GM23338 (cell line): ENCODE results near the gene ATP1B3. TPM values are rescaled to one million over a fixed set of nuclear protein-coding genes. Genes with fewer than 3 reads are reported as not detected.

Experiments used
- ATAC-seq: fragments of 200-7000 bp; cut with Tn5 transposase; 3 replicates; pipeline ENCODE4 v1.9.1; 2020
- DNase-seq: peaks from one replicate; pipeline ENCODE4 v3.0.0-alpha.2; 2015; ENCODE audit warnings: low spot score
- H2AFZ ChIP-seq: fragments of 200-600 bp; sonication (generic); 2 replicates; pipeline ENCODE4 v1.8.0; 2016; ENCODE audit warnings: antibody characterized with exemption, mild to moderate bottlenecking, moderate library complexity
- H3F3A ChIP-seq: fragments of 200-600 bp; sonication (generic); replicated peaks from 2 replicates; pipeline ENCODE4 v1.8.0; 2017; ENCODE audit warnings: antibody characterized with exemption, mixed run types, low read depth
- H3K27ac ChIP-seq: fragments of 200-600 bp; sonication (generic); 2 replicates; pipeline ENCODE4 v1.6.1; 2016; ENCODE audit warnings: low read depth
- H3K27me3 ChIP-seq: fragments of 200-600 bp; sonication (generic); 2 replicates; pipeline ENCODE4 v1.8.0; 2016; ENCODE audit warnings: mild to moderate bottlenecking, mixed run types, moderate library complexity; ENCODE audit not compliant: insufficient read depth
- H3K36me3 ChIP-seq: fragments of 200-600 bp; sonication (generic); 2 replicates; pipeline ENCODE4 v1.8.0; 2016; ENCODE audit warnings: mild to moderate bottlenecking; ENCODE audit not compliant: insufficient read depth
- H3K4me1 ChIP-seq: fragments of 200-600 bp; sonication (generic); 2 replicates; pipeline ENCODE4 v1.8.0; 2016; ENCODE audit warnings: mild to moderate bottlenecking, moderate library complexity; ENCODE audit not compliant: insufficient read depth
- H3K4me2 ChIP-seq: fragments of 200-600 bp; sonication (generic); 2 replicates; pipeline ENCODE4 v1.7.1; 2017; ENCODE audit warnings: mixed run types
- H3K4me3 ChIP-seq: fragments of 200-600 bp; sonication (generic); 2 replicates; pipeline ENCODE4 v1.6.1; 2016; ENCODE audit warnings: mixed run types
- H3K79me2 ChIP-seq: fragments of 200-600 bp; sonication (generic); replicated peaks from 2 replicates; pipeline ENCODE4 v1.8.0; 2017; ENCODE audit warnings: mild to moderate bottlenecking; ENCODE audit not compliant: insufficient read depth
- H3K9me2 ChIP-seq: fragments of 200-600 bp; sonication (generic); 2 replicates; pipeline ENCODE4 v1.8.0; 2017; ENCODE audit not compliant: insufficient read depth
- H4K20me1 ChIP-seq: fragments of 200-600 bp; sonication (generic); replicated peaks from 2 replicates; pipeline ENCODE4 v1.8.0; 2017; ENCODE audit warnings: mild to moderate bottlenecking; ENCODE audit not compliant: insufficient read depth
- H3K27ac Mint-ChIP-seq: 2 replicates; pipeline ENCODE4 v1.8.0; 2020; ENCODE audit warnings: inconsistent platforms, mild to moderate bottlenecking, moderate library complexity, mixed read lengths
- H3K27me3 Mint-ChIP-seq: 3 replicates; pipeline ENCODE4 v1.8.0; 2022; ENCODE audit warnings: low read depth, mild to moderate bottlenecking, moderate library complexity, mixed read lengths, inconsistent platforms; ENCODE audit not compliant: insufficient read depth, poor library complexity
- H3K36me3 Mint-ChIP-seq: 3 replicates; pipeline ENCODE4 v1.8.0; 2021; ENCODE audit warnings: low read depth, mild to moderate bottlenecking, inconsistent platforms, moderate library complexity, mixed read lengths
- H3K4me1 Mint-ChIP-seq: 3 replicates; pipeline ENCODE4 v1.8.0; 2020; ENCODE audit warnings: mild to moderate bottlenecking, inconsistent platforms, mixed read lengths
- H3K4me3 Mint-ChIP-seq: 3 replicates; pipeline ENCODE4 v1.8.0; 2021; ENCODE audit warnings: moderate library complexity, mild to moderate bottlenecking, inconsistent platforms, mixed read lengths
- H3K9me3 Mint-ChIP-seq: 3 replicates; pipeline ENCODE4 v1.8.0; 2020; ENCODE audit warnings: moderate library complexity, mild to moderate bottlenecking, inconsistent platforms, mixed read lengths
- CREB1 ChIP-seq: fragments of 250-450 bp; sonication (Bioruptor Pico); IDR thresholded peaks from 2 replicates; pipeline ENCODE4 v1.5.0; 2020; ENCODE audit warnings: low read depth, mild to moderate bottlenecking, moderate library complexity
- EZH2 ChIP-seq: fragments of 200-600 bp; sonication (generic); IDR thresholded peaks from one replicate; pipeline ENCODE4 v1.8.0; 2017; ENCODE audit warnings: antibody characterized with exemption, mild to moderate bottlenecking, low read depth; ENCODE audit not compliant: unreplicated experiment
- EZH2phosphoT487 ChIP-seq: fragments of 200-600 bp; sonication (generic); IDR thresholded peaks from one replicate; pipeline ENCODE4 v1.8.1; 2018; ENCODE audit warnings: antibody characterized with exemption; ENCODE audit not compliant: unreplicated experiment
- JUNB ChIP-seq: IDR thresholded peaks from one replicate; pipeline ENCODE4 v1.6.1; 2016; ENCODE audit warnings: antibody characterized with exemption; ENCODE audit not compliant: unreplicated experiment
- NANOG ChIP-seq: IDR thresholded peaks from 2 replicates; pipeline ENCODE4 v1.6.1; 2016; ENCODE audit warnings: antibody characterized with exemption, borderline replicate concordance
- POLR2AphosphoS5 ChIP-seq: IDR thresholded peaks from 2 replicates; pipeline ENCODE4 v1.6.1; 2016; ENCODE audit warnings: antibody characterized with exemption, low read depth
- STAT1 ChIP-seq: IDR thresholded peaks from one replicate; pipeline ENCODE4 v1.6.1; 2016; ENCODE audit warnings: antibody characterized with exemption; ENCODE audit not compliant: unreplicated experiment
- ZNF114 ChIP-seq: fragments of 250-450 bp; sonication (Bioruptor Pico); IDR thresholded peaks from 2 replicates; pipeline ENCODE4 v1.5.0; 2020; ENCODE audit warnings: mild to moderate bottlenecking, moderate library complexity
- ZNF331 ChIP-seq: fragments of 250-450 bp; sonication (Bioruptor Pico); IDR thresholded peaks from 2 replicates; pipeline ENCODE4 v1.5.0; 2020; ENCODE audit warnings: low read depth, mild to moderate bottlenecking, moderate library complexity
- polyA plus RNA-seq: library from polyadenylated mRNA; unstranded; fragments of >200 nt; fragmentation: Nextera tagmentation; extraction: Ambion mirVana; gene quantifications from 2 replicates; pipeline ENCODE4 v1.2.1, GENCODE V29; 2016
- total RNA-seq: library from RNA; depleted of rRNA; stranded (reverse); fragments of >200 nt; shearing (Covaris generic); gene quantifications from 2 replicates; pipeline ENCODE4 v1.2.3, GENCODE V29; 2014
- TF ChIP-seq, protein P1 (sequence below): IDR thresholded peaks from one replicate; pipeline ENCODE4 v1.6.1; 2018; ENCODE audit warnings: antibody characterized with exemption; ENCODE audit not compliant: unreplicated experiment
- TF ChIP-seq, protein P2 (sequence below), 2 experiments: fragments of 200-600 bp in 1 of 2; sonication (generic) in 1 of 2; conservative IDR thresholded peaks; 2 replicates each; pipeline versions ENCODE4 v1.5.1 to v1.6.1; 2016 to 2017; ENCODE audit warnings: antibody characterized with exemption in 2 of 2, low read depth in 2 of 2, mild to moderate bottlenecking in 2 of 2, moderate library complexity in 1 of 2
- TF ChIP-seq, protein P3 (sequence below): IDR thresholded peaks from 2 replicates; pipeline ENCODE4 v1.6.1; 2016; ENCODE audit warnings: antibody characterized with exemption
- TF ChIP-seq, protein P4 (sequence below): fragments of 250-450 bp; sonication (Bioruptor Pico); IDR thresholded peaks from 2 replicates; pipeline ENCODE4 v1.5.0; 2020; ENCODE audit warnings: mild to moderate bottlenecking, moderate library complexity

Gene ATP1B3
- total and polyA plus RNA-seq, 2 experiments from 2014 or later, result 135 to 315 TPM

DNA sequence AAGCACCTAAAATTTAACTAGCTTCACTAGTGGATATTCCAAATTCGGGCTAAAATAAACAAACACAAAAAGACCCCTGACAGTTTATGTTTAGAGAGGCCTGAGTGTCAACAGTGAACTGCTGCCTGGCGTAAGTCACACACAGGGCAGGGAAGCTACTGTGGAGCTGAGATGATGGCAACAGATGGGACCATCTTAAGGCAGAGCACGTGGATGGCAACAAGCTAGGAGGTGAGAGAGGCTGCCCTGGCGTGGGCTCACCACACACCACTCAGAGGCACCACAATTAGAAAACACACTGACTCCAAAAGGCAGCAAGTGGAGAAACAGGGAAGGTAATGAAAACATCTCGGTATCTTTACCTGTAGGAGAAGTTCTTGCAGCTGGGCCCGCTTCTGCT is 93.3 kb downstream of the ATP1B3 start:
- Mint-ChIP-seq H3K27me3 (peaks cover 2% of the 10 kb centered on the region), H3K27ac (no peak overlapping the region), H3K36me3 (peaks cover 50% of the 10 kb centered on the region), H3K9me3 (no peaks in the 10 kb centered on the region), H3K4me1 (no peaks in the 10 kb centered on the region), H3K4me3 (no peak overlapping the region)
- ATAC-seq, result no peak
- H3K27ac ChIP-seq, result no peak overlapping the region
- no peaks in the 10 kb centered on the region for H3K27me3 ChIP-seq
- H3K4me2 ChIP-seq, result no peak overlapping the region
- H3K4me1 ChIP-seq, result no peaks in the 10 kb centered on the region
- H3K9me2 ChIP-seq, result no peaks in the 10 kb centered on the region
- H3K79me2 ChIP-seq, result 0 out of 2 replicates have a peak, but pooled peaks cover 3% of the 10 kb centered on the region
- TF ChIP-seq ZNF114 (CRISPR knock-in tag) (no peak), STAT1 (no peak), CREB1 (CRISPR knock-in tag) (no peak), POLR2AphosphoS5 (no peak), NANOG (no peak), EZH2 (no peak), ZNF331 (CRISPR knock-in tag) (no peak), EZH2phosphoT487 (no peak), JUNB (no peak)
- TF ChIP-seq, protein P1, sequence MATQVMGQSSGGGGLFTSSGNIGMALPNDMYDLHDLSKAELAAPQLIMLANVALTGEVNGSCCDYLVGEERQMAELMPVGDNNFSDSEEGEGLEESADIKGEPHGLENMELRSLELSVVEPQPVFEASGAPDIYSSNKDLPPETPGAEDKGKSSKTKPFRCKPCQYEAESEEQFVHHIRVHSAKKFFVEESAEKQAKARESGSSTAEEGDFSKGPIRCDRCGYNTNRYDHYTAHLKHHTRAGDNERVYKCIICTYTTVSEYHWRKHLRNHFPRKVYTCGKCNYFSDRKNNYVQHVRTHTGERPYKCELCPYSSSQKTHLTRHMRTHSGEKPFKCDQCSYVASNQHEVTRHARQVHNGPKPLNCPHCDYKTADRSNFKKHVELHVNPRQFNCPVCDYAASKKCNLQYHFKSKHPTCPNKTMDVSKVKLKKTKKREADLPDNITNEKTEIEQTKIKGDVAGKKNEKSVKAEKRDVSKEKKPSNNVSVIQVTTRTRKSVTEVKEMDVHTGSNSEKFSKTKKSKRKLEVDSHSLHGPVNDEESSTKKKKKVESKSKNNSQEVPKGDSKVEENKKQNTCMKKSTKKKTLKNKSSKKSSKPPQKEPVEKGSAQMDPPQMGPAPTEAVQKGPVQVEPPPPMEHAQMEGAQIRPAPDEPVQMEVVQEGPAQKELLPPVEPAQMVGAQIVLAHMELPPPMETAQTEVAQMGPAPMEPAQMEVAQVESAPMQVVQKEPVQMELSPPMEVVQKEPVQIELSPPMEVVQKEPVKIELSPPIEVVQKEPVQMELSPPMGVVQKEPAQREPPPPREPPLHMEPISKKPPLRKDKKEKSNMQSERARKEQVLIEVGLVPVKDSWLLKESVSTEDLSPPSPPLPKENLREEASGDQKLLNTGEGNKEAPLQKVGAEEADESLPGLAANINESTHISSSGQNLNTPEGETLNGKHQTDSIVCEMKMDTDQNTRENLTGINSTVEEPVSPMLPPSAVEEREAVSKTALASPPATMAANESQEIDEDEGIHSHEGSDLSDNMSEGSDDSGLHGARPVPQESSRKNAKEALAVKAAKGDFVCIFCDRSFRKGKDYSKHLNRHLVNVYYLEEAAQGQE, result no peak
- TF ChIP-seq, protein P2, sequence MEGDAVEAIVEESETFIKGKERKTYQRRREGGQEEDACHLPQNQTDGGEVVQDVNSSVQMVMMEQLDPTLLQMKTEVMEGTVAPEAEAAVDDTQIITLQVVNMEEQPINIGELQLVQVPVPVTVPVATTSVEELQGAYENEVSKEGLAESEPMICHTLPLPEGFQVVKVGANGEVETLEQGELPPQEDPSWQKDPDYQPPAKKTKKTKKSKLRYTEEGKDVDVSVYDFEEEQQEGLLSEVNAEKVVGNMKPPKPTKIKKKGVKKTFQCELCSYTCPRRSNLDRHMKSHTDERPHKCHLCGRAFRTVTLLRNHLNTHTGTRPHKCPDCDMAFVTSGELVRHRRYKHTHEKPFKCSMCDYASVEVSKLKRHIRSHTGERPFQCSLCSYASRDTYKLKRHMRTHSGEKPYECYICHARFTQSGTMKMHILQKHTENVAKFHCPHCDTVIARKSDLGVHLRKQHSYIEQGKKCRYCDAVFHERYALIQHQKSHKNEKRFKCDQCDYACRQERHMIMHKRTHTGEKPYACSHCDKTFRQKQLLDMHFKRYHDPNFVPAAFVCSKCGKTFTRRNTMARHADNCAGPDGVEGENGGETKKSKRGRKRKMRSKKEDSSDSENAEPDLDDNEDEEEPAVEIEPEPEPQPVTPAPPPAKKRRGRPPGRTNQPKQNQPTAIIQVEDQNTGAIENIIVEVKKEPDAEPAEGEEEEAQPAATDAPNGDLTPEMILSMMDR (conservative IDR thresholded peaks at IDR 0.05; ENCODE audit: low read depth in 2 of 2), result no peak
- TF ChIP-seq, protein P3, sequence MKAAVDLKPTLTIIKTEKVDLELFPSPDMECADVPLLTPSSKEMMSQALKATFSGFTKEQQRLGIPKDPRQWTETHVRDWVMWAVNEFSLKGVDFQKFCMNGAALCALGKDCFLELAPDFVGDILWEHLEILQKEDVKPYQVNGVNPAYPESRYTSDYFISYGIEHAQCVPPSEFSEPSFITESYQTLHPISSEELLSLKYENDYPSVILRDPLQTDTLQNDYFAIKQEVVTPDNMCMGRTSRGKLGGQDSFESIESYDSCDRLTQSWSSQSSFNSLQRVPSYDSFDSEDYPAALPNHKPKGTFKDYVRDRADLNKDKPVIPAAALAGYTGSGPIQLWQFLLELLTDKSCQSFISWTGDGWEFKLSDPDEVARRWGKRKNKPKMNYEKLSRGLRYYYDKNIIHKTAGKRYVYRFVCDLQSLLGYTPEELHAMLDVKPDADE, result no peak
- TF ChIP-seq, protein P4, sequence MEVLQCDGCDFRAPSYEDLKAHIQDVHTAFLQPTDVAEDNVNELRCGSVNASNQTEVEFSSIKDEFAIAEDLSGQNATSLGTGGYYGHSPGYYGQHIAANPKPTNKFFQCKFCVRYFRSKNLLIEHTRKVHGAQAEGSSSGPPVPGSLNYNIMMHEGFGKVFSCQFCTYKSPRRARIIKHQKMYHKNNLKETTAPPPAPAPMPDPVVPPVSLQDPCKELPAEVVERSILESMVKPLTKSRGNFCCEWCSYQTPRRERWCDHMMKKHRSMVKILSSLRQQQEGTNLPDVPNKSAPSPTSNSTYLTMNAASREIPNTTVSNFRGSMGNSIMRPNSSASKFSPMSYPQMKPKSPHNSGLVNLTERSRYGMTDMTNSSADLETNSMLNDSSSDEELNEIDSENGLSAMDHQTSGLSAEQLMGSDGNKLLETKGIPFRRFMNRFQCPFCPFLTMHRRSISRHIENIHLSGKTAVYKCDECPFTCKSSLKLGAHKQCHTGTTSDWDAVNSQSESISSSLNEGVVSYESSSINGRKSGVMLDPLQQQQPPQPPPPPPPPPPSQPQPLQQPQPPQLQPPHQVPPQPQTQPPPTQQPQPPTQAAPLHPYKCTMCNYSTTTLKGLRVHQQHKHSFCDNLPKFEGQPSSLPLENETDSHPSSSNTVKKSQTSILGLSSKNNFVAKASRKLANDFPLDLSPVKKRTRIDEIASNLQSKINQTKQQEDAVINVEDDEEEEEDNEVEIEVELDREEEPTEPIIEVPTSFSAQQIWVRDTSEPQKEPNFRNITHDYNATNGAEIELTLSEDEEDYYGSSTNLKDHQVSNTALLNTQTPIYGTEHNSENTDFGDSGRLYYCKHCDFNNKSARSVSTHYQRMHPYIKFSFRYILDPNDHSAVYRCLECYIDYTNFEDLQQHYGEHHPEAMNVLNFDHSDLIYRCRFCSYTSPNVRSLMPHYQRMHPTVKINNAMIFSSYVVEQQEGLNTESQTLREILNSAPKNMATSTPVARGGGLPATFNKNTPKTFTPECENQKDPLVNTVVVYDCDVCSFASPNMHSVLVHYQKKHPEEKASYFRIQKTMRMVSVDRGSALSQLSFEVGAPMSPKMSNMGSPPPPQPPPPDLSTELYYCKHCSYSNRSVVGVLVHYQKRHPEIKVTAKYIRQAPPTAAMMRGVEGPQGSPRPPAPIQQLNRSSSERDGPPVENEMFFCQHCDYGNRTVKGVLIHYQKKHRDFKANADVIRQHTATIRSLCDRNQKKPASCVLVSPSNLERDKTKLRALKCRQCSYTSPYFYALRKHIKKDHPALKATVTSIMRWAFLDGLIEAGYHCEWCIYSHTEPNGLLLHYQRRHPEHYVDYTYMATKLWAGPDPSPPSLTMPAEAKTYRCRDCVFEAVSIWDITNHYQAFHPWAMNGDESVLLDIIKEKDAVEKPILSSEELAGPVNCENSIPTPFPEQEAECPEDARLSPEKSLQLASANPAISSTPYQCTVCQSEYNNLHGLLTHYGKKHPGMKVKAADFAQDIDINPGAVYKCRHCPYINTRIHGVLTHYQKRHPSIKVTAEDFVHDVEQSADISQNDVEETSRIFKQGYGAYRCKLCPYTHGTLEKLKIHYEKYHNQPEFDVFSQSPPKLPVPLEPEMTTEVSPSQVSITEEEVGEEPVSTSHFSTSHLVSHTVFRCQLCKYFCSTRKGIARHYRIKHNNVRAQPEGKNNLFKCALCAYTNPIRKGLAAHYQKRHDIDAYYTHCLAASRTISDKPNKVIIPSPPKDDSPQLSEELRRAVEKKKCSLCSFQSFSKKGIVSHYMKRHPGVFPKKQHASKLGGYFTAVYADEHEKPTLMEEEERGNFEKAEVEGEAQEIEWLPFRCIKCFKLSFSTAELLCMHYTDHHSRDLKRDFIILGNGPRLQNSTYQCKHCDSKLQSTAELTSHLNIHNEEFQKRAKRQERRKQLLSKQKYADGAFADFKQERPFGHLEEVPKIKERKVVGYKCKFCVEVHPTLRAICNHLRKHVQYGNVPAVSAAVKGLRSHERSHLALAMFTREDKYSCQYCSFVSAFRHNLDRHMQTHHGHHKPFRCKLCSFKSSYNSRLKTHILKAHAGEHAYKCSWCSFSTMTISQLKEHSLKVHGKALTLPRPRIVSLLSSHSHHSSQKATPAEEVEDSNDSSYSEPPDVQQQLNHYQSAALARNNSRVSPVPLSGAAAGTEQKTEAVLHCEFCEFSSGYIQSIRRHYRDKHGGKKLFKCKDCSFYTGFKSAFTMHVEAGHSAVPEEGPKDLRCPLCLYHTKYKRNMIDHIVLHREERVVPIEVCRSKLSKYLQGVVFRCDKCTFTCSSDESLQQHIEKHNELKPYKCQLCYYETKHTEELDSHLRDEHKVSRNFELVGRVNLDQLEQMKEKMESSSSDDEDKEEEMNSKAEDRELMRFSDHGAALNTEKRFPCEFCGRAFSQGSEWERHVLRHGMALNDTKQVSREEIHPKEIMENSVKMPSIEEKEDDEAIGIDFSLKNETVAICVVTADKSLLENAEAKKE (CRISPR knock-in tag), result no peak
- peaks cover 20% of the 10 kb centered on the region for H3K36me3 ChIP-seq
- H4K20me1 ChIP-seq, result peaks cover 12% of the 10 kb centered on the region
- no peak overlapping the region for H2AFZ ChIP-seq
- peaks cover 9% of the 10 kb centered on the region for H3F3A ChIP-seq
- H3K4me3 ChIP-seq, result no peak overlapping the region
- DNase-seq, result no peak
